ENCODE measurements around the gene SBF2.

GRCh38 chr11:9738116-9738515, 555.9 kb downstream of the SBF2 start:
- no peak for TF ChIP-seq CTCF (optimal IDR thresholded peaks at IDR 0.05 in 1 of 3, IDR thresholded peaks at IDR 0.05 in 1 of 3, conservative IDR thresholded peaks at IDR 0.05 in 1 of 3; ENCODE audit: extremely low read depth in 1 of 3, insufficient read depth in 2 of 3, low read length in 3 of 3)
- TF ChIP-seq EZH2 (IDR thresholded peaks at IDR 0.05; ENCODE audit: low read length), result no peak

Measured in keratinocyte (primary cell).